SK-N-SH treated with all-trans-retinoic acid at 6 μM for 48 hours (cell line): ENCODE results near the gene OR8K3.

Source experiments
- ARNTL ChIP-seq: fragments of 450-650 bp; formaldehyde crosslinking; IDR thresholded peaks from 2 replicates; pipeline ENCODE4 v1.5.0; 2020; ENCODE audit warnings: low read depth, mild to moderate bottlenecking, moderate library complexity, borderline replicate concordance
- CSDC2 ChIP-seq: fragments of 250-450 bp; sonication (Bioruptor Pico); IDR thresholded peaks from 2 replicates; pipeline ENCODE4 v1.5.0; 2020; ENCODE audit warnings: mild to moderate bottlenecking, moderate library complexity
- GLIS3 ChIP-seq: fragments of 250-450 bp; sonication (Bioruptor Pico); IDR thresholded peaks from 2 replicates; pipeline ENCODE4 v1.5.0; 2020; ENCODE audit warnings: mild to moderate bottlenecking, moderate library complexity
- PATZ1 ChIP-seq: fragments of 250-450 bp; sonication (Bioruptor Pico); IDR thresholded peaks from 2 replicates; pipeline ENCODE4 v1.8.0; 2020; ENCODE audit warnings: mild to moderate bottlenecking, moderate library complexity, borderline replicate concordance
- RARB ChIP-seq: fragments of 250-450 bp; sonication (Bioruptor Pico); IDR thresholded peaks from 2 replicates; pipeline ENCODE4 v1.8.0; 2021; ENCODE audit warnings: mild to moderate bottlenecking, moderate library complexity
- SNAI2 ChIP-seq: fragments of 250-450 bp; sonication (Bioruptor Pico); IDR thresholded peaks from 2 replicates; pipeline ENCODE4 v1.5.0; 2020; ENCODE audit warnings: mild to moderate bottlenecking, moderate library complexity
- TCF4 ChIP-seq: fragments of 250-450 bp; sonication (Bioruptor Pico); IDR thresholded peaks from 2 replicates; pipeline ENCODE4 v1.8.0; 2021; ENCODE audit warnings: mild to moderate bottlenecking, moderate library complexity, borderline replicate concordance
- ZFP30 ChIP-seq: fragments of 450-650 bp; formaldehyde crosslinking; IDR thresholded peaks from 2 replicates; pipeline ENCODE4 v1.5.0; 2022; ENCODE audit warnings: mild to moderate bottlenecking, moderate library complexity
- TF ChIP-seq, protein P1 (sequence below): fragments of 250-450 bp; sonication (Bioruptor Pico); IDR thresholded peaks from 2 replicates; pipeline ENCODE4 v1.5.1; 2020; ENCODE audit warnings: low read depth, mild to moderate bottlenecking, moderate library complexity

DNA sequence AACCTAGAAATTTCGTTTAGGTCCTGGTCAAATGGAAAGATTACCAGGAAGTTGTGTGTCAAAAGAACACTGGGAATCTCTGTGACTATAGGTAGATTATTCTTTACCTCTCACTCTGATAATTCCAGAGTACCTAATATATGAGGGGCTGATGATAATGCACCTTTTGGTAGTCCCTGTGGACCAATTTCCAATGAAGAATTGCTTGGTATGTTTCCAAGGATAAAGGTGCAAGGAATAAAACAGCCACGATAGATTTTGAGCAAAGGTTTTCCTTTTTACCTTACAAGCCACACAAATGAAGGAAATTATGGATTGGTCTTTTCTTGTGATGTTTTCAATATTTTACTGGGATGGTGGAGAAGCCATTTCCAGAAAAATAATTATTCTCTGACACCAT, 22.8 kb upstream of the OR8K3 start, which contains the start of gene OR8H1:
- TF ChIP-seq, protein P1, sequence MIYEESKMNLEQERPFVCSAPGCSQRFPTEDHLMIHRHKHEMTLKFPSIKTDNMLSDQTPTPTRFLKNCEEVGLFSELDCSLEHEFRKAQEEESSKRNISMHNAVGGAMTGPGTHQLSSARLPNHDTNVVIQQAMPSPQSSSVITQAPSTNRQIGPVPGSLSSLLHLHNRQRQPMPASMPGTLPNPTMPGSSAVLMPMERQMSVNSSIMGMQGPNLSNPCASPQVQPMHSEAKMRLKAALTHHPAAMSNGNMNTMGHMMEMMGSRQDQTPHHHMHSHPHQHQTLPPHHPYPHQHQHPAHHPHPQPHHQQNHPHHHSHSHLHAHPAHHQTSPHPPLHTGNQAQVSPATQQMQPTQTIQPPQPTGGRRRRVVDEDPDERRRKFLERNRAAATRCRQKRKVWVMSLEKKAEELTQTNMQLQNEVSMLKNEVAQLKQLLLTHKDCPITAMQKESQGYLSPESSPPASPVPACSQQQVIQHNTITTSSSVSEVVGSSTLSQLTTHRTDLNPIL, result no peak
- TF ChIP-seq GLIS3 (CRISPR knock-in tag), result no peak
- TF ChIP-seq SNAI2, result no peak
- no peak for TF ChIP-seq ARNTL (CRISPR knock-in tag)
- no peak for TF ChIP-seq ZFP30 (CRISPR knock-in tag)
- TF ChIP-seq TCF4 (CRISPR knock-in tag), result no peak
- TF ChIP-seq PATZ1 (CRISPR knock-in tag), result no peak
- no peak for TF ChIP-seq RARB (CRISPR knock-in tag)
- no peak for TF ChIP-seq CSDC2
